OCI-LY7 (cell line): Measurements from ENCODE around the gene CACNA1I.

Source experiments
- EZH2phosphoT487 ChIP-seq: fragments of 200-600 bp; sonication (generic); IDR thresholded peaks from 2 replicates; pipeline ENCODE4 v1.6.1; 2018; ENCODE audit warnings: low read depth, borderline replicate concordance, mild to moderate bottlenecking, mixed run types, antibody characterized with exemption, low read length, moderate library complexity, mixed read lengths
- TF ChIP-seq, protein P1 (sequence below): fragments of 200-600 bp; sonication (generic); conservative IDR thresholded peaks from 2 replicates; pipeline ENCODE4 v1.5.1; 2014; ENCODE audit warnings: mild to moderate bottlenecking, antibody characterized with exemption, low read length, moderate library complexity, mixed read lengths

- TF ChIP-seq, protein P1, sequence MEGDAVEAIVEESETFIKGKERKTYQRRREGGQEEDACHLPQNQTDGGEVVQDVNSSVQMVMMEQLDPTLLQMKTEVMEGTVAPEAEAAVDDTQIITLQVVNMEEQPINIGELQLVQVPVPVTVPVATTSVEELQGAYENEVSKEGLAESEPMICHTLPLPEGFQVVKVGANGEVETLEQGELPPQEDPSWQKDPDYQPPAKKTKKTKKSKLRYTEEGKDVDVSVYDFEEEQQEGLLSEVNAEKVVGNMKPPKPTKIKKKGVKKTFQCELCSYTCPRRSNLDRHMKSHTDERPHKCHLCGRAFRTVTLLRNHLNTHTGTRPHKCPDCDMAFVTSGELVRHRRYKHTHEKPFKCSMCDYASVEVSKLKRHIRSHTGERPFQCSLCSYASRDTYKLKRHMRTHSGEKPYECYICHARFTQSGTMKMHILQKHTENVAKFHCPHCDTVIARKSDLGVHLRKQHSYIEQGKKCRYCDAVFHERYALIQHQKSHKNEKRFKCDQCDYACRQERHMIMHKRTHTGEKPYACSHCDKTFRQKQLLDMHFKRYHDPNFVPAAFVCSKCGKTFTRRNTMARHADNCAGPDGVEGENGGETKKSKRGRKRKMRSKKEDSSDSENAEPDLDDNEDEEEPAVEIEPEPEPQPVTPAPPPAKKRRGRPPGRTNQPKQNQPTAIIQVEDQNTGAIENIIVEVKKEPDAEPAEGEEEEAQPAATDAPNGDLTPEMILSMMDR = no peak
- no peak for TF ChIP-seq EZH2phosphoT487
These were observed 151.9 kb downstream of the CACNA1I start for GRCh38 chr22:39722501-39722900.
